Measurements from ENCODE around the gene SAFB.
A peak's percentile ranks its signal among the peaks of the same experiment; 100 is the strongest.

The SAFB gene

DNA sequence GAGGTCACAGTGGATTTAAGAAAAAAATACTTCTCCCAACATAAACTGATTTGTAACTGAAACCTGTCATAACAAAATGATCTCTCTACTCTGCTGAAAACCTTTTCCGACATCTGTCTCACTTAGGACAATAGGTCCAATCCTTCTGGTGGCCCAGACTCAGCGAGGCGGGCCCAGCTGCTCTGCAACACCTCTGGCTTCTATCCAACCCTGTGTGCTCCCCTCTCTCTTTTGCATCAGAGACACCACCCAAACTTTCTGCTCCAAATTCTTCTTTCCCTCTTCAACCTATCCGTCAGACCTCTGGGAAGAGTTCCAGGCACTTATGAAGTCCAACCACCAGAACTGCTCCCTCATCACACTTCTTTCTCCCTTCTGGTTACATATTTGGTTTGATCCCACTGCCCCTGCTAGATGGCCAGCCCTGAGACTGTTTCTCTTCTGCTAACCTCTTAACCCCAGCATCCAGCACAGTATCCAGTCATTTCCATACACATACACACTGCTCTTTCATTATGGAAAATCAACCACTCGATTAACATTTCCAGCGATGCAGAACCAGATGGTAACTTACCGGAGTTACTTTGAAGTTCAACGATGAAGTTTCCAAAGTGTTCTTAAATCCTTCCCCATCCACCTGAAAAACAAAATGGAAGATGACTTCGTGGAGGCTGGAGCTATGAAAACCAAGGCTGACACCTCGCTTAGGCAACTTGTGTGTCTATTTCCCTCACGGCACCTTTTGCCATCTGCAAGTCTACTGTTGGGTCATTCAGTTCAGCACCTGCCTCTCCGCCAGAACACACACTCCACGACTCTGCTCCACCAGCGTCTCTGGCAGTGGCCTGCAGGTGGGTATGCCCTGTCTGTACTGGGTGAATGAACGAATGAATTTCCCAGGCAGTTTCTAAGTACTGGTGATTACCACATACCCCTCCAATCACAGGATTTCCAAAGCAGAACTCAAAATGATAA lies 9.7 kb upstream of the SAFB start:
- Histone ChIP-seq H2AFZ (ENCODE audit: low read length) (no peak overlapping the region), H3K4me3 (ENCODE audit: low read length, poor library complexity, severe bottlenecking) (no peak overlapping the region), H3K4me1 (ENCODE audit: insufficient read depth, low read length, poor library complexity, severe bottlenecking) (peaks cover 6% of the 10 kb centered on the region), H3K36me3 (ENCODE audit: insufficient read depth, low read length) (peaks cover 85% of the 10 kb centered on the region), H3K9ac (ENCODE audit: low read depth, low read length, poor library complexity, severe bottlenecking) (no peak overlapping the region), H3K79me2 (ENCODE audit: insufficient read depth, low read length) (peaks cover 36% of the 10 kb centered on the region), H3K9me2 (replicated peaks; ENCODE audit: low read depth, low read length) (no peaks in the 10 kb centered on the region), H4K20me1 (ENCODE audit: insufficient read depth, low read length, poor library complexity, severe bottlenecking) (peaks cover 15% of the 10 kb centered on the region), H3F3A (ENCODE audit: low read depth) (no peaks in the 10 kb centered on the region), H3K4me2 (ENCODE audit: low read depth, low read length, poor library complexity, severe bottlenecking) (no peak overlapping the region), H3K27me3 (ENCODE audit: insufficient read depth, low read length, poor library complexity, severe bottlenecking) (no peaks in the 10 kb centered on the region), H3K9me3 (ENCODE audit: insufficient read depth, low read depth, low read length) (no peaks in the 10 kb centered on the region)
- TF ChIP-seq, protein P1, sequence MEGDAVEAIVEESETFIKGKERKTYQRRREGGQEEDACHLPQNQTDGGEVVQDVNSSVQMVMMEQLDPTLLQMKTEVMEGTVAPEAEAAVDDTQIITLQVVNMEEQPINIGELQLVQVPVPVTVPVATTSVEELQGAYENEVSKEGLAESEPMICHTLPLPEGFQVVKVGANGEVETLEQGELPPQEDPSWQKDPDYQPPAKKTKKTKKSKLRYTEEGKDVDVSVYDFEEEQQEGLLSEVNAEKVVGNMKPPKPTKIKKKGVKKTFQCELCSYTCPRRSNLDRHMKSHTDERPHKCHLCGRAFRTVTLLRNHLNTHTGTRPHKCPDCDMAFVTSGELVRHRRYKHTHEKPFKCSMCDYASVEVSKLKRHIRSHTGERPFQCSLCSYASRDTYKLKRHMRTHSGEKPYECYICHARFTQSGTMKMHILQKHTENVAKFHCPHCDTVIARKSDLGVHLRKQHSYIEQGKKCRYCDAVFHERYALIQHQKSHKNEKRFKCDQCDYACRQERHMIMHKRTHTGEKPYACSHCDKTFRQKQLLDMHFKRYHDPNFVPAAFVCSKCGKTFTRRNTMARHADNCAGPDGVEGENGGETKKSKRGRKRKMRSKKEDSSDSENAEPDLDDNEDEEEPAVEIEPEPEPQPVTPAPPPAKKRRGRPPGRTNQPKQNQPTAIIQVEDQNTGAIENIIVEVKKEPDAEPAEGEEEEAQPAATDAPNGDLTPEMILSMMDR (conservative IDR thresholded peaks at IDR 0.05; ENCODE audit: low read length) = no peak
- no peak for TF ChIP-seq EZH2phosphoT487 (IDR thresholded peaks at IDR 0.05; ENCODE audit: borderline replicate concordance)

DNA sequence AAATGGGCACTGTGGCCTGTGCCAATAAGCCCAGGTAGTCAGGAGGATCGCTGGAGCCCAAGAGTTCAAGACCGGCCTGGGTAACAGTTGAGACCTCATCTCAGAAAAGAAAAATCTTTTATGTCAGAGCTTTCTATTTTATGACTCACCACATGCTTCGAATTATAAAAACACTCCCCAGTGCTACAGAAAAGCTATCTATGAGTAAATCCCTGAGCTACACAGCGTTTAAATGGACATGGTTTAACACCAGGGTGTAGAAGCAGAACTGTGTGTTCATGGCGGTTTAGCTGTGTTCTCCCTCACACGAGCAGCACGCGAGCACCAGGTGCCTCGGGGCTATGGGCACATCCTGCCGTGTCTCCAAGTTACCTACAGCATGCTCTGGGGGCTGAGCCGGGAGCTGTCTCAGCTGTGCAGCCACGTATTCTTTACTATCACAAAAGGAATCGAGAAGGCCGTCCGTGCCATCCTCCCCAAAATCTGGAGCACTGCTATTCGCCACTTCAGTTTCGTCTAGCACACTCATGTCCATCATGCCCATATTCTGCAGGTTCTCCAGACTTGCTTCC lies 7.0 kb upstream of the SAFB start:
- no peak overlapping the region for H2AFZ ChIP-seq (ENCODE audit: low read length)
- H3K79me2 ChIP-seq (ENCODE audit: insufficient read depth, low read length) = peaks cover 57% of the 10 kb centered on the region
- H3K9me2 ChIP-seq (replicated peaks; ENCODE audit: low read depth, low read length) = no peaks in the 10 kb centered on the region
- no peaks in the 10 kb centered on the region for H3K9me3 ChIP-seq (ENCODE audit: insufficient read depth, low read depth, low read length)
- no peaks in the 10 kb centered on the region for H3F3A ChIP-seq (ENCODE audit: low read depth)
- peaks cover 27% of the 10 kb centered on the region for H3K4me1 ChIP-seq (ENCODE audit: insufficient read depth, low read length, poor library complexity, severe bottlenecking)
- TF ChIP-seq, protein P1 (conservative IDR thresholded peaks at IDR 0.05; ENCODE audit: low read length) = no peak
- TF ChIP-seq EZH2phosphoT487 (IDR thresholded peaks at IDR 0.05; ENCODE audit: borderline replicate concordance) = no peak
- peaks cover 40% of the 10 kb centered on the region for H4K20me1 ChIP-seq (ENCODE audit: insufficient read depth, low read length, poor library complexity, severe bottlenecking)
- H3K4me3 ChIP-seq (ENCODE audit: low read length, poor library complexity, severe bottlenecking) = no peak overlapping the region
- no peaks in the 10 kb centered on the region for H3K27me3 ChIP-seq (ENCODE audit: insufficient read depth, low read length, poor library complexity, severe bottlenecking)
- no peak overlapping the region for H3K9ac ChIP-seq (ENCODE audit: low read depth, low read length, poor library complexity, severe bottlenecking)
- peaks cover 62% of the 10 kb centered on the region for H3K36me3 ChIP-seq (ENCODE audit: insufficient read depth, low read length)
- H3K4me2 ChIP-seq (ENCODE audit: low read depth, low read length, poor library complexity, severe bottlenecking) = no peak overlapping the region

DNA sequence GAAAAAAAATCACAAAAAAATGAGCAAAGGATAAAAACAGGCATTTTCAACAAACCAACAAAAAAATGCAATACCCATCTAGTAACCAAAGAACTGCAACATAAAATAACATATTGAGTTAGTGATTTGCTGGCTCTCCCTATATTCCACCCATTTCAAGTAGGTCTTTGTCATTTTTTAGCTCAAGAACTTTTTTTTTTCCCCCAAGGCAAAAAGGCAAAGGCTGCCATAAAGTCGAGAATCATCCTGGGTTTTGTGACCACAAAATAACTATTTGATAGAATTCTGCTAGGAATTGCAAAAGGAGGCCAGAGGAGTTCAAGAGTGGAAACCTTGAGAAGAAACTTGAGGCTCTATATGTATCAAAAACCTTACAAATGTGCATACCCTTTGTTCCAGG lies 5.8 kb upstream of the SAFB start:
- H3K79me2 ChIP-seq (ENCODE audit: insufficient read depth, low read length) = peaks cover 69% of the 10 kb centered on the region

More for the DNA sequence above, 5.8 kb upstream of the SAFB start:
- Histone ChIP-seq H2AFZ (ENCODE audit: low read length) (no peak overlapping the region), H3K4me1 (ENCODE audit: insufficient read depth, low read length, poor library complexity, severe bottlenecking) (peaks cover 33% of the 10 kb centered on the region), H3K36me3 (ENCODE audit: insufficient read depth, low read length) (peaks cover 56% of the 10 kb centered on the region), H3K4me3 (ENCODE audit: low read length, poor library complexity, severe bottlenecking) (no peak overlapping the region), H3K9me2 (replicated peaks; ENCODE audit: low read depth, low read length) (no peaks in the 10 kb centered on the region), H3K27me3 (ENCODE audit: insufficient read depth, low read length, poor library complexity, severe bottlenecking) (peaks cover 2% of the 10 kb centered on the region), H3F3A (ENCODE audit: low read depth) (no peaks in the 10 kb centered on the region), H3K9ac (ENCODE audit: low read depth, low read length, poor library complexity, severe bottlenecking) (peak overlapping the region; percentile 40), H3K9me3 (ENCODE audit: insufficient read depth, low read depth, low read length) (no peaks in the 10 kb centered on the region), H3K4me2 (ENCODE audit: low read depth, low read length, poor library complexity, severe bottlenecking) (peak overlapping the region; percentile 98), H4K20me1 (ENCODE audit: insufficient read depth, low read length, poor library complexity, severe bottlenecking) (peaks cover 53% of the 10 kb centered on the region)
- TF ChIP-seq, protein P1 (conservative IDR thresholded peaks at IDR 0.05; ENCODE audit: low read length) = no peak

All from Loucy (cell line).